Testis (tissue), 2 donors: ENCODE data around the gene SLC6A2.

ENCODE experiments used
- CTCF ChIP-seq, 3 experiments: fragments of 450-650 bp in 2 of 3; fragments of 200-600 bp in 1 of 3; sonication (generic) in 1 of 3; IDR thresholded peaks; one replicate each; pipeline ENCODE4 v1.5.1; 2016 to 2019; ENCODE audit warnings: antibody characterized with exemption in 3 of 3, mild to moderate bottlenecking in 2 of 3, moderate library complexity in 1 of 3
- POLR2A ChIP-seq: fragments of 450-650 bp; IDR thresholded peaks from one replicate; pipeline ENCODE4 v1.6.1; 2017; ENCODE audit warnings: antibody characterized with exemption, mild to moderate bottlenecking, moderate library complexity

DNA sequence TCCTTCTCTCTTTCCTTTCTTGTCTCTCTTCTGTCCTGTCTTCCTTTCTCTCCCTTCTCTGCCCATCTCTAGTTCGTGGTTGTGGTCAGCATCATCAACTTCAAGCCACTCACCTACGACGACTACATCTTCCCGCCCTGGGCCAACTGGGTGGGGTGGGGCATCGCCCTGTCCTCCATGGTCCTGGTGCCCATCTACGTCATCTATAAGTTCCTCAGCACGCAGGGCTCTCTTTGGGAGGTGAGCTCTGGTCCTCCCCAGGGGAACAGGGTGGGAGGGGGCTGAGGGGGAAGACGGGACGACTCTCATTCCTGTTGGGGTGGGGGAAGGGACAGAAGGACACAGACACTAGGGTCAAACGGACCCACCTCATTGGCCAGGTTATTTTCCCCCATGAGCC is 44.3 kb downstream of the SLC6A2 start:
- TF ChIP-seq CTCF (IDR thresholded peaks at IDR 0.05) (no peak), POLR2A (no peak)
